PC-9 (cell line): Measurements from ENCODE around the gene MICA. TPM values are rescaled to one million over a fixed set of nuclear protein-coding genes. Genes with fewer than 3 reads are reported as not detected.

Source experiments
- Bru-seq: library from RNA; stranded (reverse); fragments of 400-500 nt; gene quantifications from one replicate; lab custom pipeline; 2021; lab: Mats Ljungman, UMichigan
- BruChase-seq, 2 experiments: library from RNA; stranded (reverse); fragments of 400-500 nt; gene quantifications; one replicate each; lab custom pipeline; 2021; lab: Mats Ljungman, UMichigan
- BruUV-seq: library from RNA; stranded (reverse); fragments of 400-500 nt; replicated peaks from 2 replicates; lab custom pipeline; 2021; lab: Mats Ljungman, UMichigan
- CTCF ChIA-PET: fragments of 300-600 bp; sonication (Branson Sonifier 250); formaldehyde crosslinking; loops from one replicate; lab custom pipeline; 2022; ENCODE audit warnings: antibody characterized with exemption; lab: Charles Lee
- POLR2A ChIA-PET: fragments of 300-600 bp; sonication (Branson Sonifier 250); formaldehyde crosslinking; loops from one replicate; lab custom pipeline; 2022; ENCODE audit warnings: antibody characterized with exemption; ENCODE audit not compliant: unreplicated experiment; lab: Charles Lee
- DNase-seq, 2 experiments: peaks; one replicate each; pipeline versions ENCODE4 v3.0.0 to v3.0.0-alpha.2; 2015 to 2022; ENCODE audit warnings: mixed read lengths in 1 of 2
- H2AFZ ChIP-seq: fragments of 200-600 bp; sonication (generic); 2 replicates; pipeline ENCODE4 v1.8.1; 2017; ENCODE audit warnings: antibody characterized with exemption
- H3F3A ChIP-seq: fragments of 200-600 bp; sonication (generic); 2 replicates; pipeline ENCODE4 v1.8.1; 2017; ENCODE audit warnings: antibody characterized with exemption, mild to moderate bottlenecking, low read depth; ENCODE audit not compliant: insufficient read depth
- H3K27ac ChIP-seq: fragments of 200-600 bp; sonication (generic); 2 replicates; pipeline ENCODE4 v1.6.1; 2016; ENCODE audit warnings: mixed run types
- H3K27me3 ChIP-seq: fragments of 200-600 bp; sonication (generic); 2 replicates; pipeline ENCODE4 v1.6.1; 2016; ENCODE audit warnings: low read depth, mixed run types; ENCODE audit not compliant: insufficient read depth
- H3K36me3 ChIP-seq: fragments of 200-600 bp; sonication (generic); 2 replicates; pipeline ENCODE4 v1.6.1; 2016; ENCODE audit warnings: low read depth, mixed run types
- H3K4me1 ChIP-seq: fragments of 200-600 bp; sonication (generic); replicated peaks from 2 replicates; pipeline ENCODE4 v1.6.1; 2016; ENCODE audit warnings: mixed run types; ENCODE audit not compliant: insufficient read depth
- H3K4me2 ChIP-seq: fragments of 200-600 bp; sonication (generic); 2 replicates; pipeline ENCODE4 v1.6.1; 2017; ENCODE audit warnings: mixed run types
- H3K4me3 ChIP-seq: fragments of 200-600 bp; sonication (generic); 2 replicates; pipeline ENCODE4 v1.6.1; 2016; ENCODE audit warnings: mixed run types
- H3K79me2 ChIP-seq: fragments of 200-600 bp; sonication (generic); 2 replicates; pipeline ENCODE4 v1.6.1; 2017; ENCODE audit warnings: low read depth, mixed run types
- H3K9me2 ChIP-seq: fragments of 200-600 bp; sonication (generic); 2 replicates; pipeline ENCODE4 v1.8.1; 2017; ENCODE audit warnings: mild to moderate bottlenecking; ENCODE audit not compliant: insufficient read depth
- H3K9me3 ChIP-seq: fragments of 200-600 bp; sonication (generic); 2 replicates; pipeline ENCODE4 v1.8.1; 2016; ENCODE audit warnings: low read depth; ENCODE audit not compliant: insufficient read depth
- H4K20me1 ChIP-seq: fragments of 200-600 bp; sonication (generic); 2 replicates; pipeline ENCODE4 v1.8.1; 2017; ENCODE audit not compliant: insufficient read depth
- CTCF ChIP-seq: fragments of 200-600 bp; sonication (generic); conservative IDR thresholded peaks from 2 replicates; pipeline ENCODE4 v1.6.1; 2017; ENCODE audit warnings: mixed run types, antibody characterized with exemption, mild to moderate bottlenecking, moderate library complexity
- EZH2 ChIP-seq: fragments of 200-600 bp; sonication (generic); IDR thresholded peaks from 2 replicates; pipeline ENCODE4 v1.8.0; 2017; ENCODE audit warnings: antibody characterized with exemption, low read depth
- intact Hi-C: fragments of 100-400 bp; cut with micrococcal nuclease; formaldehyde crosslinking; loops from one replicate; pipeline ENCODE4 v1.10.0; 2022; ENCODE audit not compliant: unreplicated experiment
- long read RNA-seq: library from polyadenylated mRNA; stranded (forward); transcript quantifications from one replicate; pipeline ENCODE4 v2.0.0, GENCODE V29; 2022
- total RNA-seq: library from RNA; stranded (reverse); gene quantifications from 2 replicates; pipeline ENCODE4 v1.2.3, GENCODE V29; 2021

The MICA gene
- total RNA-seq (11.8 and 13.5 TPM in 2 replicates), Bru-seq, nascent RNA (percentile 76 among the genes with signal in this experiment), BruChase-seq, experiment 1, labeled RNA remaining after a 2-hour chase (percentile 94 among the genes with signal in this experiment), BruChase-seq, experiment 2, labeled RNA remaining after a 6-hour chase (percentile 94 among the genes with signal in this experiment)
- long read RNA-seq, transcript MICA-209 (6 exons, 1,386 nt), result major isoform, 8 of 21 reads
- long read RNA-seq, partial matches to known transcripts, result 6 of 21 reads
- long read RNA-seq, other reads (novel, unspliced or antisense), result 7 of 21 reads

- Histone ChIP-seq H3K9me3 (no peaks in the 10 kb centered on the region), H2AFZ (peak within 1 kb of the TSS; percentile 79), H4K20me1 (no peaks in the 10 kb centered on the region), H3K9me2 (no peaks in the 10 kb centered on the region), H3K4me2 (peak within 1 kb of the TSS; percentile 77), H3F3A (peaks cover 16% of the 10 kb centered on the region; the same call in 1 of the 2 replicates), H3K36me3 (no peaks in the 10 kb centered on the region), H3K27me3 (0 out of 2 replicates have a peak, but pooled peaks cover 15% of the 10 kb centered on the region), H3K79me2 (0 out of 2 replicates have a peak, but pooled peaks cover 16% of the 10 kb centered on the region), H3K4me3 (peak within 1 kb of the TSS; percentile 57), H3K27ac (no peak within 1 kb of the TSS), H3K4me1 (peaks cover 21% of the 10 kb centered on the region)
- no TSS peak for BruUV-seq
- intact Hi-C loops, result no loop called here
- POLR2A ChIA-PET, result no interaction called here
- CTCF ChIA-PET, result interaction anchor here (0.6 kb wide), 2 partner anchors 59 to 193 kb away, joined by 3 to 5 read pairs; no protein-coding TSS in a partner anchor
- peak; percentile 72 to 90 for DNase-seq
- no peak for TF ChIP-seq CTCF
- no peak for TF ChIP-seq EZH2
These were observed at the start of gene MICA for GRCh38 chr6:31403283-31404060. Gene MICA (plus strand): TSS chr6:31403595. CDS start chr6:31403633, 38 bp downstream.

GRCh38 chr6:31354158-31354863, 49.1 kb upstream of the MICA start:
- POLR2A ChIA-PET, result no interaction called here
- no TSS peak for BruUV-seq
- no peak for DNase-seq
- peaks cover 23% of the 10 kb centered on the region for H3K27me3 ChIP-seq
- TF ChIP-seq CTCF (no peak), EZH2 (no peak)
- H3K9me2 ChIP-seq, result no peaks in the 10 kb centered on the region
- H3K79me2 ChIP-seq, result no peaks in the 10 kb centered on the region
- CTCF ChIA-PET, result no interaction called here
- no peaks in the 10 kb centered on the region for H3F3A ChIP-seq
- no peak overlapping the region for H2AFZ ChIP-seq
- intact Hi-C loops, result no loop called here
- no peaks in the 10 kb centered on the region for H3K9me3 ChIP-seq
- H3K4me2 ChIP-seq, result no peak overlapping the region
- no peaks in the 10 kb centered on the region for H3K4me1 ChIP-seq
- H3K27ac ChIP-seq, result no peak overlapping the region
- H3K4me3 ChIP-seq, result no peak overlapping the region
- no peaks in the 10 kb centered on the region for H3K36me3 ChIP-seq
- H4K20me1 ChIP-seq, result no peaks in the 10 kb centered on the region
